Embryonic facial prominence (tissue), 1 donor: Measurements from ENCODE around the gene BHLHA15.

Experiments
- DNase-seq: peaks from one replicate; pipeline ENCODE4 v3.0.0-alpha.2; 2016; ENCODE audit errors: extremely low spot score

The BHLHA15 gene

DNA sequence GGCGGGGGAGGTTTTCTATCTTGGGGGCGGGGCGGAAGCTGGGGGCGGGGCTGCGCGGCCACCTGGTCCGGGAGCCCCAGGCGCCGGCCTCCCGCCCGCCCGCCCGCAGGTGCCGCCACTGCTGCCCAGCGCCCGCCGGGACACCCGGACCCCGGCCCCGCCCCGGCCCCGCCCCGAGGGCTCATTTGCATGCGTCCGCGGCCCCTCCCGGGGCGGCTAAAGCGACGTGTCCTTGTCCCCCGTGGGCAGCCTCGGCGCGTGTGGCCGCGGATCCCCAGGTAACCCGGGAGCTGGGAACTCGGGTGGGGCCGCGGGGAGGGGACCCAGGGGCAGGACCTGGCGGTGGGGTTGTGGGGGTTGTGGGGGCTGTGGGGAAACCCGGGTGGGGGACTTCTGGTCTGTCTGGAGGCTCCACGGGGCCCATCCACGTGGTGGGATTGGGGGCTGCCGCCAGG is at the start of gene BHLHA15:
TSS of gene BHLHA15 (plus strand) at position 219 of the 455 bp plus-strand sequence. CDS start 871 bp downstream, outside the sequence.
- no peak for DNase-seq

DNA sequence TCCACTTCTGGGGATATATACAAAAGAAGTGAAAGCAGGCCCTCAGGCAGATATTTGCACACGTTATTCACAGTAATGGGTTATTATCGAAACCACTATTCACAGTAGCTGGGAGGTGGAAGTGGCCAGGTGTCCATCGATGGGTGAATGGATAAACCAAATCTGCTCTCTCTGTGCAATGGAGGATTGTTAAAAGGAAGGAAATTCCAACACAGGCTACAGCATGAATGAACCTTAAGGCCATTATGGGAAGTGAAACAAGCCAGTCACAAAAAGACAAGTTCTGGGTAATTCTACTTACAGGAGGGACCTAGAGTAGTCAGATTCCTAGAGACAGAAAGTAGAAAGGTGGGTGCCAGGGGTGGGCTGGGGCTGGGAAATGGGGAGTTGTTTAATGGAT is 48.5 kb upstream of the BHLHA15 start:
- DNase-seq = no peak

DNA sequence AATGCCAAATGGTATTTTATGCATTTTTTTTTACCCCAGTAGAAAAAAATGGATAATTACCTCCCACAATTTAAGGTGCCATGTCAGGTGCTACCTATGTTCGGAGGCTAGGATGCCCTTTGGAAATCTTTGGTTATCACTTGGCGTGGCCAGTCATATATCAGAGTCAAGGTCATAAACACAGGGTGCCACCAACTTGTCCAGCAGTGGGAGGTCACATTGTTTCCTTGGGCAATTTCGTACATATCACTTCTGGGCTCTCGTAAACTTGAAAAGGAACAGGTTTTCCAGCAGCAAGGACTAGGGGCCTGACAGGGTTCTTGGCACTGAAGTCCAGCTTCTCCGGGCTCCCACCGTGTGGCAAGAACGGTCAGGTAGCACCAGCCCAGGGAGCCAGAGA is 48.0 kb upstream of the BHLHA15 start:
- DNase-seq = no peak

DNA sequence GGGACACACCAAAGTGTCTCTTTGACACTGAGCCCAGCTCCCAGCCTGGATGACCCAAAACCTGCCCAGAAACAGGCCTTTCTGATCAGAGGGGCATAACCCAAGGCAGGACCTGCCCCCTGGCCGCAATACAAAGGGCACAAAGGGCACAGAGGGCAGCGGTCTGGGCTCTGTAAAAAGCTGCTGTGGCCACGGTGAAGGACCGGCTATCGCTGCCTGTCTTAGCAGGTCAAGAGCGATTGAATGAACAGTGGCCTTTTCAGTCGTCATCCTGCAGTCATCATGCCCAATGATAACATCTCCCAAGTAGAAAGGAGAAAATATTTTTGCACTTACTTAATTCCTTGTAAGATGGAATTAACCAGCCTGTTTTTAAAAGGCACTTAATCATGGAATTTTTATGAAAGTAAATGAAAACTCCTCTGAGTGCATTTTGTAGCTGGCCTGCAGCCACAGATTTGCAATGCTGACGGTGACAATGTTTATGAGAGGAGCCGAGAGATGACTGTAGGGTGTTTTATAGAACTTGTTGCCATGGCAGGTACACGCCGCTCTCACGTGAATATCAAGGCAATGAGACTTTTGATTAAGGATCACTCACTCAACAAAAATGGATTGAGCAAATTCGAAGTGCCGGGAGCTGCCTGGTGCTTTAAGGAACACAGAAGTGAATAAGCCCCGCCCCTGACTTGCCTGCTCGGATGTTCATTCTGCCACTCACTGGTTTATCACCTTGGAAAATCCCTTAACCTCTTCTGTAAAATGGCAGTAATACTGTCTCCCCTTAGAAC is 47.3 kb upstream of the BHLHA15 start:
- DNase-seq = no peak

DNA sequence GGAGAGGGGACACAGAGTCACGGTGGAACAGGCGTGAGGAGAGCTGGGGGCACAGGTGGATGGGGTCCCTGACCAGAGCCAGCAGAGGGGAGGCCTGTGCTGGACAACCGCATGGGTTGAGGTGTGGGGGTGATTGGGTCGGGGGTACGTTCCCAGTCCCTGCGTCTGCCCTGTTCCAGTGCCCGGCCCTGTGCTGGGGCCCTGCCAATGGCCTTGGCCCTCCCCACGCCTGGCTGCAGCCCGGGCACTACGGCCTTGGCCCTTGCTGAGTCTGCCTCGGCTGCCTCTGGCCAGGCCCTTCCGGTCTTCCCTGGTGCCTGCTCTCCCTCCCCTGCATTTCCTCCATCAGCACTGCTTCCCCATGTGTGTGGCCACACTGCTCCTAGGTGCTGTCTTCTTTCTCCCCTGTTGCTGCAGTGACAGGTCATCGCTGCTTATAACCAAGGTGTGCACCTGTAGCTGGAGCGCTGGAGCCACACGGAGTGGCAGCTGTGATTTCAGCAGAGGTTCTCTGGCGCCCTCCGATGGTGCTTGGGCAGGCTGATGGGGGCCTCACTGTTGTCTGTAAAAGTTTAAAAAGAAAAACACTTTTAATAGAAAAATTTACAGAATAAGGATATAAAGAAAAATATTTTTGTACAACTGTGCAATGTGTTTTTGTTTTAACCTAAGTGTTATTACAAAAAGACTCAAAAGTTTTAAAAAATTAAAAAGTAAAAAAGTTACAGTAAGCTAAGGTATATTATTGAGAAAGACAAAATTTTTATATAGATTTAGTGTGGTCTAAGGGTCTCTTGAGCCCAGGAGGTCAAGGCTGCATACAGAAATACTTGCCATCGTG is 45.2 kb upstream of the BHLHA15 start:
- no peak for DNase-seq

DNA sequence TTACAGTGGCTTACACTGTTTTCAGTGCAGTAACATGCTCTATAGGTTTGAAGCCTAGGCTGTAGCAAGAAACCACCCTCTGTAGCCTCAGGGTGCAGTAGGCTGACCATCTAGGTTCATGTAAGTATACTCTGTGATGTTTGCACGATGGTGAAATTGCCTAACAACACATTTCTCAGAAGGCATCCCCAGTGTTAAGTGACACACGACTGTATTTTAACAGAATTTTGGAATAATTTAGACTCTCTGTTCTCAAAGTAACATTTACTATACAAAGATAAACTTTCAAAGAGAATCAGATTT is 44.6 kb upstream of the BHLHA15 start:
- no peak for DNase-seq

DNA sequence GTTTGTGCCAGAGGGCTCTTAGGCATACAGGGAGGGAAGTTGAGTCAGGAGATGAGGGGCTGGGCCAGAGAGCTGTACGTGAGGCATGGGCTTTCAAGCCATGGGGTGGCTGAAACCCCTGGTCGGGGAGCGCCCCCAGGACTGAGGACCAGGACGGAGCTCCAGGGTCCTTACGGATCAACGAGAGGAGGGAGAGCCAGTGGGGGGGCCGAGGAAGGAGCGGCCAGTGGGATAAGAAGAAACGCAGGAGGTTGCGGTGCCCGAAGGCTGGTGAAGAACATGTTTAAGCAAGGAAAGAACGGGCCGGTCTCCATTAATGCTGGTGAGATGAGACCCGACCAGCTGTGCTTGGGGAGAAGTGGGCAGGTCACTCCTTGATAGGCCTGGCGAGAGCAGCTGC is 43.6 kb upstream of the BHLHA15 start:
- DNase-seq = no peak

DNA sequence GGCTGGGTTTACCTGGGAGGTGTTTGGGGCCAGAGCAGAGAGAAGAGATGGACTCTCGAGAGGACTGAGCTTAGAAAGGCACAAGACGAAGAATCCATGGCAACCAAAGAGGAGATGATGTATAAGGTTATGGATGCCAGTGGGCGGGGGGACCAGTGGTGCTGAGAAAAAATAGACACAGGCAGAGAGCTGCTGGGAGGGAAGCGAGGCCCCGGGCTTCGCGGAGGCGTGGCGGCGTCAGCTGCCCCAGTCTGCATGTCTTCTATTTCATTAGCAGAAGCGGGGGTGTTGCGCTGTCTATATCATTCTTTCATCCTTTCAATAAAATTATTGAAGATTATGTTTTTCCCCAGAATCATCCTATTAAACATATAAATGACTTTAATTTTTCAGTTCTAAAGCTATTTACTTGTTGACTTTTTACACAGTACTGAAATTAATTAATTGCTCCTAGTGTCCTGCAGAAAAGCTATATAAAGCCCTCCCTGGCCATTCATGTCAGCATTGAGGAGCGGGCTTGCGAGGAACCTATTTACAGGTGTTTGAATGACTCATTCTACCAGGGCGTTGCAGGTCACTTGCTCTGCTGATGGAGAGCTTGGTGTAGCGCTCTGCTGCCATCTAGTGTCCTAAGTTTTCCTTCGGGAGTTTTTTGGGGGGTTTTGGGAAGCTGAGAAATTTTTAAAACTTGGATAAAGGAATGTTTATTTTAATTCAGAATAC is 42.9 kb upstream of the BHLHA15 start:
- DNase-seq = peak; percentile 9

DNA sequence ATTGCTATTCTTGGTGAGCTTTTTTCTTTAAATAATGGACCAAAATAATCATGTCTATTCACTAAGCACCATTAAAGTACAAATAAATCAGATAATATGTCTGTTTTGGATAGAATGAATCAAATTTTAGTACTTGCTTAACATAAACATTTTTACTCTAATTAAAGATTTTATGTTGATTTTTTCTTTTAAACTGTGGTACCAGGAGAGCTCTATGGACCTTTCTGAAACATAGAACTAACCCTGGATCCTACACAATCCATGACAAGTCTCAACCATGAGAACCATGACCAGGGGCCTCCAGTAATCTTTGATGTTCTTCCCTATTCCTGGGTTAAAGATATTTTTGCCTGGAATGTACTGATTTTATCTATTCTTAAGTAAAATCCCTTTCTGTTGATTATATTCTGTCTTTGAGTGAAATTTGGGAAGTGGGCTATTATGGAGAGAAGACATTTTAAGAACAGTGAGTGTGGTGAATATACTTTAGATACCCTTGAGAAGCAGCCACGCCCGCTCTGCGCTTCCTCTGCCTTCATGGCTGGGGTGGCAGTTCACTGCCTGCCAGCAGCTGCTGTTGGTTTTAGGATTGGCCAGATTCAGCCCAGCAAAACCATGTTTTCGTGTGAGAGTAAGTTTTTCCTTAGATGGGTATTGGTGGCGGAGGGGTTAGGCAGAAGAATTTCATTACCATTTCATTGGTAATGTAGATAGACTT is 42.2 kb upstream of the BHLHA15 start:
- no peak for DNase-seq

DNA sequence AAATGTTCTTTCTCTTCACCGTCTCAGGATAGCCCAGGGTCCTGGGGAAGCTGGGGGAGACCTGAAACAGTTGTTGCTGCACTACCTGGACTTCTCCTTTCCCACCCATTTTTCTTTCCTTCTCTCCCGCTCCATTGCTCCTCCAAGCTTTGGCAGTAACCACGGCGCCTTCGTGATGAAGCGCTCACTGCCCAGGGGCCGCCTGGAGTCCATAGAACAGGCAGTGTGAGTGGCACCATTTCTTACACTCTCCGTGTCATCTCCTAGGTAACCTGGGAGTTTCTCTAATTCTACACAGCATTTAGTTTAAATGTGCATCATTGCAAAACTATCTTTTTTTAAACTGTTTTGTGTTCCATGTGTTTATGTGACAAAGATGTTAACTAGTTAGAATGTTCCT is 40.3 kb upstream of the BHLHA15 start:
- no peak for DNase-seq

DNA sequence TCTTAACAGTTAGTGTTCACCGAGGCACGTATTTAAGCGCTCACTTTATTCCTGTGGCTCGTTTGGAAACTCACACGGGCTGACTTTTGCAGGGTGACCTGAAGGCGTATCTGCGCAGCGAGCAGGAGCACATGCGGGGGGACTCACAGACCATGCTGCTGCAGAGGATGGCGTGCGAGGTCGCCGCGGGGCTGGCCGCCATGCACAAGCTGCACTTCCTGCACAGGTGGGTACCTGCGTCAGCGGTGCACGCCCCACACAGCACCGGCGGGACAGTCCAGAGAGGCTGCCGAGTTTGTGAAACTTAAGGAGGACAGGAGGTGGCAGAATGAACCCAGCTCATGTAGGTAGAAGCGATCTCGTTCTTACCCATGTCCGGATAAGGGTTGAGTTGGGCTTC is 39.8 kb upstream of the BHLHA15 start:
- no peak for DNase-seq

DNA sequence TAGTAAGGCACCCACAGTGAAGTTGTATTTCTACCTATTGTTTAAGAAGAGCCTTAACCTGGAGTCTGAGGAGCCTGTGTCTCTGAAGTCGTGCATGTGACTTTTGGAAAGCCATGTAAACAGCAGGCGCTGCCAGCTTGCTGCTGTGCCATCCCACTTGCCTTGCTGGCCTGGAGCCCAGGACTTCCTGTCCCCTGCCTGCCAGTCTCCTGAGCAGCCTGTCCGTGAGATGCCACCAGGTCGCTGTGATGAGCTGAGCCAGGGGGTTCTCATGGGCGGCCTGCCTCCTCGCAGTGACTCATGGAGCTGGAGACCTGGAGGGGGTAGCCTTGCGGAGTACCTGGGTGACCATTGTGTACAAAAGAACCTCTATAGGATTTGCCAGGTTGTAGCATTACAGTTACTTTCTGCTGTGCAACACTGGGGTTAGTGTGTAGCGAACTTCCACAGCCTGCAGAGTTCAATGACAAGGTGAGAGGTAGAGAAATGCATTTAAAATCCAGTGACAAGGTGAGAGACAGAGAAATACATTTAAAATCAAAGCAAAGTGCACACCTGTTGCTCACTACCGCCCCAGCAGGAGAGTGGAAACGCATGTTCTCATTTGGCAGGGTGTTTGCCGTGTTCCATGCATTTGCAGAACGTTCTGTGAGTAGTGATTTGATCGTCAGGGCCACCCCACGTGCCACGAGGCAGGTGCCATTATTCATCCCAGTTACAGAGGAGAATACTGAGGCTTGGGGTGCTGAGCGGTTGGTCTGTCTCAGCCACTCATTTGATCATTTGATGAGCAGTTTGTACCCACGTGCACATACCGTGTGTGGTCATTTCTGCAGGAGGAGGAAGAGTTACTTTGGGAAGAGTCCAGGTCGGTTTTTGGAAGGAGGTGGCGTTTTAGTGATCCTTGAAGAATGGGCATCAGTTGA is 36.6 kb upstream of the BHLHA15 start:
- DNase-seq = no peak

DNA sequence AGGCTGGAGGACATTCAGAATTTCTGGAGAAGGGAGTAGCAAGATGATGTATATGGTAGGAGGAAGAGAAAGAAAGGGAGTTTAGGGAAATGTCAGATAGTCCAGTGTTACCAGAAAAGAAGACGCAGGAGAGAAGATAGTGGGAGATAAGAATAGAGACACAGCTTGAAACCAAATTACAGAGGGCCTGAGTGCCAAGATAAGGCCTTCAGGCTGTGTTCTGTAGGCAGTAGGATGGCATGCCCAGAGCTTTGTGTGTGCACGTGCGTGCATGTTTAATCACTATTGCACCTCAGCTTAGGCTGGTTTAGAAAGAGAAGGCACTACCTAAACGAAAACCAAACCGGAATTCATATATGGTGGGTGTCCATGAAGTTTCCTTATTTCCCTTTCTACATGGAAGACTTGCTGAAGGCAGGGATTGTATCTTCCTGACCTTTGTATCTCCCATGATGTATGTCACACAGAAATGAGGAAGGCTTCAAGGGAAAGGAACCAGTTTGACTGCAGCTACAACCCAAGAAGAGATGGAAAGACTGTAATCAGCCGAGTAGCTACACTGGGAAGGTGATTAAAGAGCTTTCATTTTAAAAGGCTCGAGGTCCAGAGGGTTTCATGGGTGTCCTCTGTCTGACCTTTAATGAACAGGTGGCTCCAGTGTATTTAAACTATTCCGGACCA is 35.8 kb upstream of the BHLHA15 start:
- no peak for DNase-seq

DNA sequence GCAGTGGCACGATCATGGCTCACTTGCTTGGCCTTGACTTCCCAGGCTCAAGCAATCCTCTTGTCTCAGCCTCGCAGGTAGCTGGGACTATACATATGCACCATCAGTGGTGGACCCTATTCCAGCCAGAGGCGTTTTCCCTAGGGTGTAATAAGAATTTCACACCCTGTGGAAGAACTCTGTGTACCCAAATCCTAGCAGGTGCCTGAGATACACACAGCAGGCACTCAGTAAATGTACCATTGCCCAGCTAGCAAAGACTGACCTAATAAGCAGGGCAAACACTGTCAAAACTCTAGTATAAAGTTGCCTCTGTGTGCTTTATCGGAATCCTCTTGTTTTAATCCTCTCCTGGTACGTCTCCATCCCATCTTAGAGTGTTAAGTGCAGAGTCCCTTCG is 33.7 kb upstream of the BHLHA15 start:
- no peak for DNase-seq

DNA sequence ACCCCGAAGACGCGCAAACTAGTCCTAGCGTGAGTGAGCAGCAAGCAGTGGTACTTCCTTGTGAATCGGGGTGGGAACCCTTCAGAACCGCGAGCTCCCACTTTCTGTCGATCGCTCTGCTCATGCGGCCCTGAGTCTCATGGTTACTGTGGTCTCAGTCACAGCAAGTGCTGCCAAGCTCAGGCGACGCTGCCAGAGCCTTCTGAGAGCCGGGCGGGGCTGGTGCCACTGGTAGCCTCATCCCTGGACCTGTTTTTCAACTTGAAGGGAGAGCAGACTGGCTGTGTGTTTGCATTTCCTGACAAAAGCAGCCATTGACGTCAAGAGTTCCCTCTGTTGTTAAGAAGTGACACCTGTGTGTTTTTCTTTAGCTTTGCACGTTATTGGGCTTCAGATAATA is 32.9 kb upstream of the BHLHA15 start:
- DNase-seq = no peak

DNA sequence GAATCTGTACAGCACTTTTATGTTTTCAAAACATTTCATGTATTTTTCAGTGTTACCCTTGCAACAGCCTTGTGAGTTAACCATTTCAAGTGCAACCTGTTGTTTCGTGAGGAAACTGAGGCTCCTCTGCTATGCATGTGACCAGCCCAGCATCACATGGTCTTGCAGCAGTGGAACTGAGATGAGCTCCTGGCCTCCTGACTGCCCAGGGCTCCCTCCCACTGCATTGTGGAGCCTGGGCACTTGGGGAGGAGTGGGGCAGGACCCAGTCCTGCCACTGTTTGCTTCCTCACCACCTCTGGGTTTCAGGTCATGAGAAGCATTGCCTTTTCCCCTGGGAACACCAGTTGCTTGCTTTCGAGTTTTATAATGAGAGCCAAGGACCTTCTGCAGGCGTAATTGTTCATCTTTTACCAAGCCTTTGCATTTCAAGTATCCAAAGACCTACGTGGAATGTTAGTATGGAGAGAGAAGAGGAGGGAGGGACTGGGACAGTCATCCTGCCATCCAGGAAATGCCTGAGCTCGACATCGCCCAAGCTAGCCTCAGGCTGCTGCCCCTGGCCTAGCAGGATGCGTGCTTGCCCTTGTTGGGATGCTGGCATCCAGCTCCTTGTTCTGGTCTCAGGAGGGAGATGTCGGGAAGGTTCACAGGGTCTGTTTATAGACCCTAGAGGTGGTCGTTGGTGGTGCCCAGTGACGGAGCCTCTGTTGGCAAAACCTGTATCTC is 32.3 kb upstream of the BHLHA15 start:
- DNase-seq = no peak

DNA sequence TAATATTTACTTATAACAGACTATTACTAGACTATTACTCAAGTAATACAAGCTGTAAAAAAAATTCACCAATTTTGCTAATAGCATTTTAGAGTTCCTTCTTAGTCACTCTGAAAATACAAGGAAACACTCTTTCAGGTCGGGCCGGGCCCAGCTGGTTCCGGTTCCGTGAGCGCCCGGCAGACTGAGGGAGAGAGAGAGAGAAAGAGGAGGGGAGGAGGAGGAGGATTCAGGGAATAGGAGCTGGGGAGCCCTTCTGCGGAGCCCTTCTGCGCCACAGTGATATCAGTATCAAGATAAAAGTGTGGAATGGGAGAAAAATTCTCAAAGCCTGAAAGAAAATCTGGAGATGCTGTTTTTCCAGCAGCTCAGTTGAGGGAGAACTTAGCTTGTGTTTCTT is 30.5 kb upstream of the BHLHA15 start:
- DNase-seq = no peak

DNA sequence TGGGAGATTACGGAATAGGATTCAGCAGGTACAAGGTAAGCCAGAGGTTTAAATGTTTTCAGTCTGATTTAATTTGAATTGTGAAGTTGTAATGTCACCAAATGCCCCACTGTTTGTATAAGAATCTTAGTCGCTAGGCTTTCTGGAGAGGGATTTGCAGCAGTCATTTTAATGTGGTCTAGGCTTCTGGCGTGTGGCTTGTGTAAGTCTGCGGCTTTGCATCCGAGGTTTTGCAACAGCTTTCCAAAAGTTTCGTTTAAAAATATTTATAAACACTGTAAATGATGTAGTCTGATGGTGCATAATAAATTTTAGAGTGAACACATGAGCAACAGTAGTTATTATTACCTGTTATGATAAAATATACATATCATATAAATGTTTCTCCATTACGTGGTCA is 26.1 kb upstream of the BHLHA15 start:
- DNase-seq = no peak

DNA sequence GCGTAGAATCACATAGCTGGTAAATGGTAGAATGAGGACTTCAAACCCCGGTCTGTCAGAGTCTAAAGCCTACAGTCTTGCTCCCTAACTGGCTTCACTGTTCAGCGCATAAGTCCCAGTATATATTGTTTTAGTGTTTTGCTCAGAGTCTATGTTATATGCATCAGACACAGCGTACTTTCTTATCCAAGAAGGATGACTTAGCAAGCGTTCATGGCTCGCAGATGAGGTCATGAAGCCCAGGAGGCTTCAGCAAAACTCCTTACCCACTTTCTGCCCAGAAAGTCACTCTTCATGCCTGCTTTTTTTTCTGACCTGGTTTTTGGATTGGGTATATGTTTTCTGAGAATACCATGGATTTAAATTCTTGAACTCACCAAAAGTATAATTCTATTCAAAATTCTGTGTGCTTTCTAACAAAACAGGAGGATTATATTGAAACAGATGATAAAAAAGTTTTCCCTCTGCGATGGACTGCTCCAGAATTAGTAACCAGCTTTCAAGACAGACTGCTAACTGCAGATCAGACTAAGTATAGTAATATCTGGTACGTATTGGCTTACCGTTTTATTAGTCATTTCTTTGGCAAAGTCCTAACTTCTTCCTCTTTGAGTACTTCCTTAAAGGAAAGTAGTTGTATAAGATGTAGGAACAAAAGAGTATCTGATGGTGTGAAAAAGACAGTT is 24.6 kb upstream of the BHLHA15 start:
- DNase-seq = no peak
